CD14-positive monocyte (primary cell): Measurements from ENCODE around the gene KLF9. TPM values are rescaled to one million over a fixed set of nuclear protein-coding genes. Genes with fewer than 3 reads are reported as not detected.

Source experiments
- DNase-seq, 3 donors: peaks; one replicate each; pipeline ENCODE4 v3.0.0-alpha.2; 2011 to 2022
- H2AFZ ChIP-seq: 2 replicates; pipeline ENCODE4 v1.6.0; 2012; ENCODE audit warnings: mild to moderate bottlenecking, low read depth, low read length, inconsistent platforms; ENCODE audit not compliant: insufficient read depth, poor library complexity, severe bottlenecking
- H3K27ac ChIP-seq, 2 donors: 1 replicate in 1 of 2; 2 replicates in 1 of 2; pipeline ENCODE4 v1.5.1; 2012 to 2013; ENCODE audit warnings: low read length in 2 of 2, control low read depth in 1 of 2, inconsistent platforms in 1 of 2, low read depth in 1 of 2, mild to moderate bottlenecking in 1 of 2
- H3K27me3 ChIP-seq, 2 donors: one replicate each; pipeline versions ENCODE4 v1.6.0 to v1.6.1; 2011 to 2013; ENCODE audit warnings: low read length in 2 of 2; ENCODE audit not compliant: control insufficient read depth in 2 of 2, insufficient read depth in 2 of 2
- H3K36me3 ChIP-seq, 2 donors: replicated peaks in 1 of 2; 1 replicate in 1 of 2; 2 replicates in 1 of 2; pipeline versions ENCODE4 v1.5.1 to v1.6.1; 2012 to 2013; ENCODE audit warnings: low read length in 2 of 2, control low read depth in 1 of 2, inconsistent platforms in 1 of 2, mild to moderate bottlenecking in 1 of 2; ENCODE audit not compliant: insufficient read depth in 2 of 2, control insufficient read depth in 1 of 2
- H3K4me1 ChIP-seq, 2 donors: 1 replicate in 1 of 2; 2 replicates in 1 of 2; pipeline versions ENCODE4 v1.5.1 to v1.6.1; 2012 to 2013; ENCODE audit warnings: low read length in 2 of 2, control low read depth in 1 of 2, inconsistent platforms in 1 of 2, mild to moderate bottlenecking in 1 of 2, moderate library complexity in 1 of 2; ENCODE audit not compliant: insufficient read depth in 2 of 2, control insufficient read depth in 1 of 2
- H3K4me2 ChIP-seq: replicated peaks from 2 replicates; pipeline ENCODE3; 2012; ENCODE audit warnings: low read length, moderate library complexity, mild to moderate bottlenecking; ENCODE audit not compliant: poor library complexity, severe bottlenecking; ENCODE audit errors: extremely low read depth
- H3K4me3 ChIP-seq, 3 experiments: fragments of 200-600 bp in 1 of 3; sonication (generic) in 1 of 3; replicated peaks in 1 of 3; 1 replicate in 2 of 3; 2 replicates in 1 of 3; pipeline ENCODE4 v1.5.1; 2011 to 2013; ENCODE audit warnings: low read length in 3 of 3, mild to moderate bottlenecking in 3 of 3, control low read depth in 2 of 3, low read depth in 2 of 3, inconsistent platforms in 1 of 3, moderate library complexity in 1 of 3
- H3K79me2 ChIP-seq: 2 replicates; pipeline ENCODE4 v1.6.0; 2012; ENCODE audit warnings: mild to moderate bottlenecking, control low read depth, inconsistent platforms, low read length, moderate library complexity; ENCODE audit not compliant: insufficient read depth
- H3K9ac ChIP-seq: 2 replicates; pipeline ENCODE4 v1.6.0; 2017; ENCODE audit warnings: low read length, mild to moderate bottlenecking; ENCODE audit not compliant: insufficient read depth, poor library complexity, severe bottlenecking
- H3K9me3 ChIP-seq, 2 donors: replicated peaks in 1 of 2; 1 replicate in 1 of 2; 2 replicates in 1 of 2; pipeline versions ENCODE4 v1.5.1 to v1.6.1; 2012 to 2013; ENCODE audit warnings: low read length in 2 of 2, control low read depth in 1 of 2; ENCODE audit not compliant: control insufficient read depth in 1 of 2, insufficient read depth in 1 of 2
- H4K20me1 ChIP-seq: 2 replicates; pipeline ENCODE4 v1.6.0; 2012; ENCODE audit warnings: mild to moderate bottlenecking, low read length, control low read depth, moderate library complexity; ENCODE audit not compliant: insufficient read depth
- H3K27ac Mint-ChIP-seq, 7 donors: one replicate each; pipeline ENCODE4 v1.8.0; 2020; ENCODE audit warnings: mild to moderate bottlenecking in 7 of 7, mixed read lengths in 7 of 7, moderate library complexity in 6 of 7, inconsistent platforms in 2 of 7
- H3K27me3 Mint-ChIP-seq, 3 donors: one replicate each; pipeline ENCODE4 v1.8.0; 2021 to 2022; ENCODE audit warnings: low read depth in 3 of 3, mild to moderate bottlenecking in 3 of 3, mixed read lengths in 3 of 3, moderate library complexity in 3 of 3, inconsistent platforms in 1 of 3
- H3K36me3 Mint-ChIP-seq, 2 donors: one replicate each; pipeline ENCODE4 v1.8.0; 2020; ENCODE audit warnings: mixed read lengths in 2 of 2, inconsistent platforms in 1 of 2, mild to moderate bottlenecking in 1 of 2
- H3K4me1 Mint-ChIP-seq: one replicate; pipeline ENCODE4 v1.8.0; 2020; ENCODE audit warnings: mild to moderate bottlenecking, mixed read lengths
- H3K4me3 Mint-ChIP-seq, 2 donors: one replicate each; pipeline ENCODE4 v1.8.0; 2020; ENCODE audit warnings: mild to moderate bottlenecking in 2 of 2, mixed read lengths in 2 of 2, moderate library complexity in 1 of 2
- H3K9me3 Mint-ChIP-seq, 7 donors: one replicate each; pipeline ENCODE4 v1.8.0; 2020 to 2022; ENCODE audit warnings: mixed read lengths in 7 of 7, mild to moderate bottlenecking in 6 of 7, moderate library complexity in 6 of 7, inconsistent platforms in 2 of 7
- WGBS: methylation state at CpG from one replicate; pipeline ENCODE4 v1.1.5; 2013; ENCODE audit warnings: missing lambda C conversion rate; ENCODE audit not compliant: insufficient coverage; 5-methylcytosine and 5-hydroxymethylcytosine counted together
- intact Hi-C, 2 donors: fragments of 100-400 bp; cut with micrococcal nuclease; formaldehyde crosslinking; loops; one replicate each; pipeline versions ENCODE4 v1.15.0 to v1.15.1; 2023
- polyA plus RNA-seq, 3 donors: library from polyadenylated mRNA; depleted of rRNA in 1 of 3; unstranded in 2 of 3; stranded (reverse) in 1 of 3; fragments of 300-500 nt in 2 of 3; fragments of >200 nt in 1 of 3; fragmentation: Illumina TruSeq in 2 of 3; gene quantifications; 1 replicate in 2 of 3; 2 replicates in 1 of 3; pipeline ENCODE4 v1.2.3, GENCODE V29; 2012 to 2021
- TF ChIP-seq, protein P1 (sequence below): fragments of 200-600 bp; IDR thresholded peaks from one replicate; pipeline ENCODE4 v1.8.0; 2022; ENCODE audit warnings: antibody characterized with exemption, mild to moderate bottlenecking

The KLF9 gene
- polyA plus RNA-seq, 3 donors, result 0.18 to 26.1 (median 0.72) TPM

DNA sequence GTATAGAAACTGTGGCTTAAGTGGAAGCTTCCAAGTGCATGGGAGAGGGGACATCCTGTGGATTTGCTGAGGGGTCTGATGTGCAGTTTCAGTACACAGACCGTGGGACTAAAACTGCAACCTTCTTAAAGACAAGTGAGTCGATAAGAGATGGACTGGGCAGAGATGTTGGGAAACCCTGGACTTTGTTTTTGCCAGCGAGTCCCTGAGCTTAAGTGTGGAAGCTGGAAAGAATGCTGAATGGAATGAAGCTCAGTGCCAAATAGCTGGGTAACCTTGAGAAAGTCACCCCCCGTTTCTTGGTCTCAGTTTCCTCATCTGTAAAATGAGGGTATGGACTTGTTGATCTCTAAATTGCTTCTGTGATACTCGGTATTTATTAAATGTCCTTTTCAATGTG lies 37.3 kb upstream of the KLF9 start:
- H4K20me1 ChIP-seq, result no peaks in the 10 kb centered on the region
- H2AFZ ChIP-seq, result no peak overlapping the region
- WGBS, result 93% methylated on average over 3 of the region's 5 CpGs
- no peak overlapping the region for H3K4me2 ChIP-seq
- no peak for DNase-seq
- H3K79me2 ChIP-seq, result no peaks in the 10 kb centered on the region
- intact Hi-C loops, result no loop called here
- TF ChIP-seq, protein P1, sequence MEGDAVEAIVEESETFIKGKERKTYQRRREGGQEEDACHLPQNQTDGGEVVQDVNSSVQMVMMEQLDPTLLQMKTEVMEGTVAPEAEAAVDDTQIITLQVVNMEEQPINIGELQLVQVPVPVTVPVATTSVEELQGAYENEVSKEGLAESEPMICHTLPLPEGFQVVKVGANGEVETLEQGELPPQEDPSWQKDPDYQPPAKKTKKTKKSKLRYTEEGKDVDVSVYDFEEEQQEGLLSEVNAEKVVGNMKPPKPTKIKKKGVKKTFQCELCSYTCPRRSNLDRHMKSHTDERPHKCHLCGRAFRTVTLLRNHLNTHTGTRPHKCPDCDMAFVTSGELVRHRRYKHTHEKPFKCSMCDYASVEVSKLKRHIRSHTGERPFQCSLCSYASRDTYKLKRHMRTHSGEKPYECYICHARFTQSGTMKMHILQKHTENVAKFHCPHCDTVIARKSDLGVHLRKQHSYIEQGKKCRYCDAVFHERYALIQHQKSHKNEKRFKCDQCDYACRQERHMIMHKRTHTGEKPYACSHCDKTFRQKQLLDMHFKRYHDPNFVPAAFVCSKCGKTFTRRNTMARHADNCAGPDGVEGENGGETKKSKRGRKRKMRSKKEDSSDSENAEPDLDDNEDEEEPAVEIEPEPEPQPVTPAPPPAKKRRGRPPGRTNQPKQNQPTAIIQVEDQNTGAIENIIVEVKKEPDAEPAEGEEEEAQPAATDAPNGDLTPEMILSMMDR, result no peak
- peaks cover 0 to 3% (median 2%) of the 10 kb centered on the region in 3 donors for H3K27me3 Mint-ChIP-seq
- H3K4me1 Mint-ChIP-seq, result no peaks in the 10 kb centered on the region
- H3K36me3 ChIP-seq, result no peaks in the 10 kb centered on the region
- H3K4me3 Mint-ChIP-seq, result no peak overlapping the region
- H3K27ac Mint-ChIP-seq, result no peak overlapping the region
- no peak overlapping the region for H3K27ac ChIP-seq
- H3K36me3 Mint-ChIP-seq, result no peaks in the 10 kb centered on the region
- H3K4me3 ChIP-seq, result no peak overlapping the region
- H3K27me3 ChIP-seq, result no peaks in the 10 kb centered on the region
- no peaks in the 10 kb centered on the region for H3K9me3 ChIP-seq
- peaks cover 0 to 4% (median 1%) of the 10 kb centered on the region in 7 donors for H3K9me3 Mint-ChIP-seq
- H3K9ac ChIP-seq, result no peak overlapping the region
- H3K4me1 ChIP-seq, result no peaks in the 10 kb centered on the region

DNA sequence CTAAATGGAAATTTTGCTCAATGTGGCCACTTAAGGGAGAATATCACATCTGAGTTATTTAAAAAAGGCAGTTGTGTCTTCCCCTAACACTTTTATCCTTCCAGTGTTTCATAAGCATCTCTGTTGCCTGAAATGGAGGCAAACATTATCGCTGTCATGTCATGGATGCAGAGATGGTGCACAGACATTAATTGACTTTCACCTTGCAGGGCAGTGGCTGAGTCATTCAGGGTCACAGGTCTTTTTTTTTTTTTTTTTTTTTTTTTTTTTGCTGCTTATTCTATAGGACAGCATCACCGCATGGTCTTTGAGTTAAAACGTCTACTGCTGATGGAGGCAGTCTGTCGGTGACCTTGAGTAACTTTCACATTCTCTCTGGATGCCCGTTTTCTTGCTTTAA lies 36.3 kb upstream of the KLF9 start:
- no peak overlapping the region for H3K27ac Mint-ChIP-seq
- Histone ChIP-seq H3K4me3 (no peak overlapping the region), H3K9ac (no peak overlapping the region), H3K4me2 (no peak overlapping the region), H3K79me2 (no peaks in the 10 kb centered on the region), H3K36me3 (no peaks in the 10 kb centered on the region), H3K9me3 (no peaks in the 10 kb centered on the region), H3K27me3 (no peaks in the 10 kb centered on the region), H2AFZ (no peak overlapping the region), H3K4me1 (no peaks in the 10 kb centered on the region), H4K20me1 (no peaks in the 10 kb centered on the region), H3K27ac (no peak overlapping the region)
- no peaks in the 10 kb centered on the region for H3K36me3 Mint-ChIP-seq
- intact Hi-C loops, result no loop called here
- no peaks in the 10 kb centered on the region for H3K4me1 Mint-ChIP-seq
- H3K9me3 Mint-ChIP-seq, result peaks cover 0 to 4% (median 0%) of the 10 kb centered on the region in 7 donors
- no peak for DNase-seq
- WGBS, result no CpG with 5 or more reads among the region's 5 CpGs
- H3K4me3 Mint-ChIP-seq, result no peak overlapping the region
- peaks cover 0 to 3% (median 2%) of the 10 kb centered on the region in 3 donors for H3K27me3 Mint-ChIP-seq
- TF ChIP-seq, protein P1, result no peak
